ENCODE measurements around the gene TMEM178B.
A peak's percentile ranks its signal among the peaks of the same experiment; 100 is the strongest.
"Not testable (repeated sequence)": the region's sequence is repeated elsewhere in the genome, so short reads cannot be mapped to it uniquely, and the experiment has no call there.

Gene TMEM178B

GRCh38 chr7:141184532-141185190 is 110.8 kb downstream of the TMEM178B start:
- H3K4me3 ChIP-seq (ENCODE audit: low read depth, low read length) = no peak overlapping the region
- TF ChIP-seq CTCF (IDR thresholded peaks at IDR 0.05; ENCODE audit: insufficient read depth, low read depth, low read length, missing control alignments) = no peak
- peak; percentile 63 for DNase-seq (ENCODE audit: low read depth)

GRCh38 chr7:141185369-141185967 is 111.6 kb downstream of the TMEM178B start:
- TF ChIP-seq CTCF (IDR thresholded peaks at IDR 0.05; ENCODE audit: insufficient read depth, low read depth, low read length, missing control alignments) = no peak
- no peak for DNase-seq (ENCODE audit: low read depth)
- no peak overlapping the region for H3K4me3 ChIP-seq (ENCODE audit: low read depth, low read length)

- no peak overlapping the region for H3K4me3 ChIP-seq (ENCODE audit: low read depth, low read length)
- no peak for DNase-seq (ENCODE audit: low read depth)
- no peak for TF ChIP-seq CTCF (IDR thresholded peaks at IDR 0.05; ENCODE audit: insufficient read depth, low read depth, low read length, missing control alignments)
Observed at GRCh38 chr7:141189231-141189630, 115.4 kb downstream of the TMEM178B start.

GRCh38 chr7:141190495-141190894 is 116.6 kb downstream of the TMEM178B start:
- DNase-seq (ENCODE audit: low read depth) = peak; percentile 13
- H3K4me3 ChIP-seq (ENCODE audit: low read depth, low read length) = no peak overlapping the region
- no peak for TF ChIP-seq CTCF (IDR thresholded peaks at IDR 0.05; ENCODE audit: insufficient read depth, low read depth, low read length, missing control alignments)

- no peak overlapping the region for H3K4me3 ChIP-seq (ENCODE audit: low read depth, low read length)
- no peak for TF ChIP-seq CTCF (IDR thresholded peaks at IDR 0.05; ENCODE audit: insufficient read depth, low read depth, low read length, missing control alignments)
- no peak for DNase-seq (ENCODE audit: low read depth)
Observed at GRCh38 chr7:141191277-141191676, 117.4 kb downstream of the TMEM178B start.

GRCh38 chr7:141193066-141193465 is 119.2 kb downstream of the TMEM178B start:
- no peak for TF ChIP-seq CTCF (IDR thresholded peaks at IDR 0.05; ENCODE audit: insufficient read depth, low read depth, low read length, missing control alignments)
- no peak for DNase-seq (ENCODE audit: low read depth)
- no peak overlapping the region for H3K4me3 ChIP-seq (ENCODE audit: low read depth, low read length)

GRCh38 chr7:141195722-141196121 is 121.9 kb downstream of the TMEM178B start:
- H3K4me3 ChIP-seq (ENCODE audit: low read depth, low read length) = not testable (repeated sequence)

More at GRCh38 chr7:141195722-141196121, 121.9 kb downstream of the TMEM178B start:
- DNase-seq (ENCODE audit: low read depth) = peak; percentile 32

Data from GM12865 (cell line).